Liver (tissue), 3 donors: ENCODE measurements around the gene EVC.

Experiments
- JUND ChIP-seq, 2 donors: IDR thresholded peaks; 2 replicates each; pipeline ENCODE4 v1.6.1; 2016; ENCODE audit warnings: antibody characterized with exemption in 2 of 2
- TAF1 ChIP-seq: conservative IDR thresholded peaks from 2 replicates; pipeline ENCODE4 v1.6.1; 2016; ENCODE audit warnings: antibody characterized with exemption, mild to moderate bottlenecking
- YY1 ChIP-seq: IDR thresholded peaks from 2 replicates; pipeline ENCODE4 v1.6.1; 2016; ENCODE audit warnings: antibody characterized with exemption, mild to moderate bottlenecking
- TF ChIP-seq, protein P1 (sequence below): fragments of 150-350 bp; IDR thresholded peaks from 2 replicates; pipeline ENCODE4 v1.5.1; 2017; ENCODE audit warnings: improper control_type of control experiment, low read depth, low read length; ENCODE audit not compliant: missing input control
- TF ChIP-seq, protein P2 (sequence below): IDR thresholded peaks from 2 replicates; pipeline ENCODE4 v1.6.1; 2016; ENCODE audit warnings: antibody characterized with exemption
- donor health status: healthy.
- donor health status: healthy.

DNA sequence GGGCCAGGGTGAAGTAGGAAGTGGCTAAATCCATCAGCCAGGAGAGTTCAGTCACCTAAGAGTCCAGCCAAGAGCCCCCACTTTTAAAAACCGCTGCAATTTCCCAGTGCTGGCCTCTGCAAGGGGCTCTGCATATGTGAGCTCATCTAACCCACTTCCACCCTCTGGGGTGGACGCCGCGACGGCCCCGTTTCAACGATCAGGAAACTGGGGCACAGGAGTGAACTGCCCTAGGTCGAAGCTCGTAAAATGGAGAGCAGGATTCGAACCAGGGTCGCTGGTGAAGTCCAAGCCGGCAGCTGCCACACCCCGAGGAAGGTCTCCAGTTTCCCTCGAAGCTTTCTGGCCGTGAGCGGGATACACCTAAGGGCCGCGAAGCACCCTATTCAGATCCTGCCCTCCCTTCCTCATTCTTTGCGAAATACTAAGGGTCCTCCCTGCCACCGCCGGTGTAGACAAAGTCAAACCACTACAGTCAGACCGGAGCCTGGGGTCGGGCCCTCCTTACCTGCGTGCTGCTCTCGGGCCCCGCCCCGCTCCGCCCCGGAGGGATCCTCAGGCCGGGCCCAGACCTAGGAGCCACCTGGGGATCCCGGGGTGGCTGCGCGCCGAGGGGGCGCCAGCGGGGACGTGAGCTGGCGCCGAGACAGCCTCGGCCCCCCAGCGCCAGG is 3.1 kb upstream of the EVC start:
- TF ChIP-seq, protein P1, sequence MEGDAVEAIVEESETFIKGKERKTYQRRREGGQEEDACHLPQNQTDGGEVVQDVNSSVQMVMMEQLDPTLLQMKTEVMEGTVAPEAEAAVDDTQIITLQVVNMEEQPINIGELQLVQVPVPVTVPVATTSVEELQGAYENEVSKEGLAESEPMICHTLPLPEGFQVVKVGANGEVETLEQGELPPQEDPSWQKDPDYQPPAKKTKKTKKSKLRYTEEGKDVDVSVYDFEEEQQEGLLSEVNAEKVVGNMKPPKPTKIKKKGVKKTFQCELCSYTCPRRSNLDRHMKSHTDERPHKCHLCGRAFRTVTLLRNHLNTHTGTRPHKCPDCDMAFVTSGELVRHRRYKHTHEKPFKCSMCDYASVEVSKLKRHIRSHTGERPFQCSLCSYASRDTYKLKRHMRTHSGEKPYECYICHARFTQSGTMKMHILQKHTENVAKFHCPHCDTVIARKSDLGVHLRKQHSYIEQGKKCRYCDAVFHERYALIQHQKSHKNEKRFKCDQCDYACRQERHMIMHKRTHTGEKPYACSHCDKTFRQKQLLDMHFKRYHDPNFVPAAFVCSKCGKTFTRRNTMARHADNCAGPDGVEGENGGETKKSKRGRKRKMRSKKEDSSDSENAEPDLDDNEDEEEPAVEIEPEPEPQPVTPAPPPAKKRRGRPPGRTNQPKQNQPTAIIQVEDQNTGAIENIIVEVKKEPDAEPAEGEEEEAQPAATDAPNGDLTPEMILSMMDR = no peak
- TF ChIP-seq, protein P2, sequence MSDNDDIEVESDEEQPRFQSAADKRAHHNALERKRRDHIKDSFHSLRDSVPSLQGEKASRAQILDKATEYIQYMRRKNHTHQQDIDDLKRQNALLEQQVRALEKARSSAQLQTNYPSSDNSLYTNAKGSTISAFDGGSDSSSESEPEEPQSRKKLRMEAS = no peak
- no peak for TF ChIP-seq JUND (IDR thresholded peaks at IDR 0.05)
- TF ChIP-seq TAF1 = no peak
- TF ChIP-seq YY1 = no peak
